SW 1271 (cell line): ENCODE results near the gene TOR1B.
"Not testable (repeated sequence)": the region's sequence is repeated elsewhere in the genome, so short reads cannot be mapped to it uniquely, and the experiment has no call there.

ENCODE experiments used
- DNase-seq, 2 experiments: peaks; one replicate each; lab custom pipeline; 2025; lab: John Stamatoyannopoulos, UW

Gene TOR1B

GRCh38 chr9:129802833-129803675, at the start of gene TOR1B:
Gene TOR1B, plus strand, starts transcription at chr9:129803184. Its CDS starts 29 bp downstream, at chr9:129803213.
- peak; percentile 79 to 91 for DNase-seq

- DNase-seq = no peak
Observed at GRCh38 chr9:129755151-129755550, 47.8 kb upstream of the TOR1B start.

GRCh38 chr9:129756191-129756590, 46.8 kb upstream of the TOR1B start:
- no peak for DNase-seq

GRCh38 chr9:129757045-129757444, 45.9 kb upstream of the TOR1B start:
- no peak for DNase-seq

GRCh38 chr9:129759319-129759718, 43.7 kb upstream of the TOR1B start:
- DNase-seq = no peak

- no peak for DNase-seq
Observed at GRCh38 chr9:129759804-129760502, 43.0 kb upstream of the TOR1B start.

GRCh38 chr9:129760784-129761183, 42.2 kb upstream of the TOR1B start:
- not testable (repeated sequence) for DNase-seq

- no peak for DNase-seq
Observed at GRCh38 chr9:129761293-129761900, 41.6 kb upstream of the TOR1B start.

GRCh38 chr9:129761901-129762369, 41.0 kb upstream of the TOR1B start:
- peak in 1 of 2 experiments; percentile 28 for DNase-seq

GRCh38 chr9:129762370-129762984, 40.5 kb upstream of the TOR1B start:
- DNase-seq = peak; percentile 26 to 70

- DNase-seq = no peak
Observed at GRCh38 chr9:129762985-129763926, 39.7 kb upstream of the TOR1B start.

GRCh38 chr9:129765764-129766317, 37.1 kb upstream of the TOR1B start:
- DNase-seq = no peak

GRCh38 chr9:129768486-129768885, 34.5 kb upstream of the TOR1B start:
- DNase-seq = no peak

GRCh38 chr9:129769669-129770068, 33.3 kb upstream of the TOR1B start:
- no peak for DNase-seq

- DNase-seq = no peak
Observed at GRCh38 chr9:129770741-129771140, 32.2 kb upstream of the TOR1B start.

- no peak for DNase-seq
Observed at GRCh38 chr9:129773262-129774048, 29.5 kb upstream of the TOR1B start.

- DNase-seq = no peak
Observed at GRCh38 chr9:129774791-129775447, 28.1 kb upstream of the TOR1B start.

GRCh38 chr9:129775448-129775798, 27.6 kb upstream of the TOR1B start:
- DNase-seq = no peak

- not testable (repeated sequence) for DNase-seq
Observed at GRCh38 chr9:129776096-129776495, 26.9 kb upstream of the TOR1B start.

GRCh38 chr9:129776566-129776937, 26.4 kb upstream of the TOR1B start:
- DNase-seq = no peak
